Endothelial cell of umbilical vein (primary cell): ENCODE measurements around the gene PRDM11. TPM values are rescaled to one million over a fixed set of nuclear protein-coding genes. Genes with fewer than 3 reads are reported as not detected.

ENCODE experiments used
- BruUV-seq: library from RNA; stranded (reverse); fragments of 400-500 nt; replicated peaks from 2 replicates; lab custom pipeline; 2021; lab: Mats Ljungman, UMichigan
- CTCF ChIA-PET: fragments of 300-600, 350-600 bp; sonication (Branson Sonifier 250); formaldehyde crosslinking; loops from one replicate; lab custom pipeline; 2021; ENCODE audit warnings: antibody characterized with exemption, inconsistent platforms; lab: Charles Lee
- POLR2A ChIA-PET: fragments of 300-600, 350-600 bp; sonication (Branson Sonifier 250); formaldehyde crosslinking; loops from one replicate; lab custom pipeline; 2021; ENCODE audit warnings: antibody characterized with exemption, inconsistent platforms; lab: Charles Lee
- DNase-seq: peaks from one replicate; pipeline ENCODE4 v3.0.0-alpha.2; 2011; ENCODE audit warnings: low read depth, low spot score
- FAIRE-seq: peaks from 2 replicates; lab custom pipeline; 2011; peaks lifted over from hg19 to GRCh38; lab: Jason Lieb, UNC
- H2AFZ ChIP-seq: 2 replicates; pipeline ENCODE4 v1.6.0; 2012; ENCODE audit warnings: low read depth, low read length, control low read depth, inconsistent platforms
- H3K27ac ChIP-seq: 2 replicates; pipeline ENCODE4 v1.5.1; 2011; ENCODE audit warnings: low read depth, mild to moderate bottlenecking, control low read depth, low read length, moderate library complexity; ENCODE audit not compliant: insufficient read depth
- H3K27me3 ChIP-seq, 2 experiments: 2 replicates each; pipeline versions ENCODE4 v1.6.0 to v1.6.1; 2011; ENCODE audit warnings: low read length in 2 of 2, mixed read lengths in 1 of 2; ENCODE audit not compliant: control insufficient read depth in 2 of 2, insufficient read depth in 2 of 2
- H3K36me3 ChIP-seq, 2 experiments: 2 replicates in 1 of 2; 3 replicates in 1 of 2; pipeline ENCODE4 v1.5.1; 2011; ENCODE audit warnings: low read length in 2 of 2, mild to moderate bottlenecking in 1 of 2, moderate library complexity in 1 of 2; ENCODE audit not compliant: control insufficient read depth in 2 of 2, insufficient read depth in 2 of 2; ENCODE audit errors: extremely low read depth in 1 of 2
- H3K4me1 ChIP-seq: 3 replicates; pipeline ENCODE4 v1.5.1; 2011; ENCODE audit warnings: mild to moderate bottlenecking, low read length; ENCODE audit not compliant: control insufficient read depth, insufficient read depth; ENCODE audit errors: extremely low read depth
- H3K4me2 ChIP-seq: 2 replicates; pipeline ENCODE4 v1.6.1; 2011; ENCODE audit warnings: low read length, control low read depth, mixed read lengths; ENCODE audit not compliant: insufficient read depth
- H3K4me3 ChIP-seq, 3 experiments: fragments of 200-600 bp in 1 of 3; sonication (generic), shearing (Covaris generic) in 1 of 3; replicated peaks in 1 of 3; 2 replicates each; pipeline ENCODE4 v1.5.1; 2011 to 2016; ENCODE audit warnings: control low read depth in 3 of 3, low read length in 3 of 3, mild to moderate bottlenecking in 2 of 3, inconsistent platforms in 1 of 3, low read depth in 1 of 3, moderate library complexity in 1 of 3; ENCODE audit not compliant: insufficient read depth in 1 of 3
- H3K79me2 ChIP-seq: 2 replicates; pipeline ENCODE4 v1.6.0; 2012; ENCODE audit warnings: low read length, inconsistent platforms; ENCODE audit not compliant: control insufficient read depth, insufficient read depth
- H3K9ac ChIP-seq: replicated peaks from 2 replicates; pipeline ENCODE3; 2011; ENCODE audit warnings: low read length, control low read depth; ENCODE audit not compliant: insufficient read depth; ENCODE audit errors: extremely low read depth
- H3K9me1 ChIP-seq: replicated peaks from 3 replicates; pipeline ENCODE4 v1.6.0; 2011; ENCODE audit warnings: mild to moderate bottlenecking, low read length; ENCODE audit not compliant: control insufficient read depth, insufficient read depth; ENCODE audit errors: extremely low read depth
- H3K9me3 ChIP-seq: replicated peaks from 2 replicates; pipeline ENCODE4 v1.5.1; 2012; ENCODE audit warnings: low read length, inconsistent platforms; ENCODE audit not compliant: control insufficient read depth, insufficient read depth
- H4K20me1 ChIP-seq: replicated peaks from 2 replicates; pipeline ENCODE3; 2011; ENCODE audit warnings: mild to moderate bottlenecking, low read length; ENCODE audit not compliant: control insufficient read depth, insufficient read depth; ENCODE audit errors: extremely low read depth
- EZH2 ChIP-seq: IDR thresholded peaks from 2 replicates; pipeline ENCODE4 v1.6.1; 2012; ENCODE audit warnings: borderline replicate concordance, low read depth, mild to moderate bottlenecking, moderate library complexity, low read length, inconsistent platforms; ENCODE audit not compliant: severe bottlenecking
- FOS ChIP-seq: IDR thresholded peaks from 2 replicates; pipeline ENCODE4 v1.6.1; 2011; ENCODE audit warnings: mild to moderate bottlenecking, low read length, moderate library complexity, borderline replicate concordance; ENCODE audit not compliant: insufficient read depth
- GATA2 ChIP-seq: IDR thresholded peaks from 2 replicates; pipeline ENCODE4 v1.7.0; 2011; ENCODE audit warnings: low read depth, mild to moderate bottlenecking, moderate library complexity, mixed read lengths, low read length; ENCODE audit not compliant: insufficient read length, insufficient read depth
- JUN ChIP-seq: IDR thresholded peaks from 2 replicates; pipeline ENCODE4 v1.6.1; 2011; ENCODE audit warnings: borderline replicate concordance, low read depth; ENCODE audit not compliant: insufficient read length, insufficient read depth
- MYC ChIP-seq: IDR thresholded peaks from one replicate; pipeline ENCODE4 v1.6.1; 2011; ENCODE audit warnings: mild to moderate bottlenecking, low read depth, low read length
- POLR2A ChIP-seq: IDR thresholded peaks from 2 replicates; pipeline ENCODE4 v1.6.1; 2012; ENCODE audit warnings: low read depth, mild to moderate bottlenecking, control low read depth, low read length
- POLR2AphosphoS5 ChIP-seq: IDR thresholded peaks from 2 replicates; pipeline ENCODE4 v1.6.1; 2012; ENCODE audit warnings: low read depth, mild to moderate bottlenecking, control low read depth, low read length, moderate library complexity; ENCODE audit not compliant: insufficient read depth
- dilution Hi-C: fragments of 300-500 bp; cut with MboI; formaldehyde crosslinking; loops from one replicate; pipeline ENCODE4 v1.15.0; 2019; ENCODE audit warnings: low sequenced_read_pairs; ENCODE audit not compliant: extremely low pct_ligation_motif_present
- intact Hi-C: fragments of 100-400 bp; cut with micrococcal nuclease; formaldehyde crosslinking; loops from one replicate; pipeline ENCODE4 v1.10.0; 2022
- polyA plus RNA-seq, 4 experiments: library from polyadenylated mRNA; depleted of rRNA in 3 of 4; stranded (reverse) in 3 of 4; unstranded in 1 of 4; fragments of >200 nt; gene quantifications; 2 replicates each; pipeline versions ENCODE4 v1.2.1 to v1.2.3, GENCODE V29; 2011 to 2012; ENCODE audit warnings: missing spikeins in 1 of 4
- total RNA-seq: library from RNA; stranded (reverse); gene quantifications from 2 replicates; pipeline ENCODE4 v1.2.3, GENCODE V29; 2021
- TF ChIP-seq, protein P1 (sequence below), 2 donors: IDR thresholded peaks; 1 replicate in 1 of 2; 2 replicates in 1 of 2; pipeline ENCODE4 v1.5.1; 2011; ENCODE audit warnings: low read length in 2 of 2, mild to moderate bottlenecking in 2 of 2, moderate library complexity in 2 of 2, control low read depth in 1 of 2, inconsistent platforms in 1 of 2, low read depth in 1 of 2; ENCODE audit not compliant: insufficient read depth in 1 of 2; ENCODE audit errors: extremely low read depth in 1 of 2
- TF ChIP-seq, protein P2 (sequence below): IDR thresholded peaks from 2 replicates; pipeline ENCODE4 v1.6.1; 2011; ENCODE audit not compliant: insufficient read depth, insufficient read length

The PRDM11 gene
- total and polyA plus RNA-seq, 2 donors (not counting 3 experiments of a cell fraction or from before 2014, with no cell fraction given): 6.9 to 14.1 TPM

- Histone ChIP-seq H3K79me2 (no peaks in the 10 kb centered on the region), H3K27me3 (peaks cover 16 to 41% of the 10 kb centered on the region in 2 experiments), H3K9me3 (no peaks in the 10 kb centered on the region), H3K9ac (no peak overlapping the region), H3K4me2 (no peak overlapping the region), H4K20me1 (no peaks in the 10 kb centered on the region), H2AFZ (no peak overlapping the region), H3K36me3 (no peaks in the 10 kb centered on the region), H3K4me1 (peaks cover 17% of the 10 kb centered on the region), H3K9me1 (no peaks in the 10 kb centered on the region), H3K4me3 (no peak overlapping the region), H3K27ac (no peak overlapping the region)
- intact Hi-C loops: loop anchor here (5.0 kb wide), 1 partner anchor 382 kb away; no protein-coding TSS in a partner anchor
- ChIA-PET CTCF (no interaction called here), POLR2A (no interaction called here)
- FAIRE-seq (no peak), DNase-seq (no peak)
- no TSS peak for BruUV-seq
- dilution Hi-C loops: no loop called here
- no peak for TF ChIP-seq MYC
Measured at GRCh38 chr11:45144126-45145082, 2.0 kb upstream of the PRDM11 start.

DNA sequence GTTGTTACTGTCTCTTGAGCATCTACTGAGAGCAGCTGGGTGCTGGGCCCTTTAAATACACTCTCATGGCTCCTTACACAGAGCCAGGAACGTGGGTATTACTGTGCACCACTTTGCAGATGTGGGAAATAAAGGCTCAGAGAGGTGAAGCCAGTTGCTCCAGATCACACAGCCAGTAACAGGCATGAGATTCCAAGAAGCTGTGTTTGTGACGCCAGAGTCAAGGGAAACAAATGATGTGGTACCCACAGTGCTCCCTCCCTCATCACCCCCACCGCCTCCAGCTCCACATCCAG, 1.4 kb upstream of the PRDM11 start:
- Histone ChIP-seq H3K9ac (no peak overlapping the region), H4K20me1 (no peaks in the 10 kb centered on the region), H3K9me3 (no peaks in the 10 kb centered on the region), H3K4me1 (peaks cover 17% of the 10 kb centered on the region), H3K79me2 (no peaks in the 10 kb centered on the region), H3K9me1 (no peaks in the 10 kb centered on the region), H2AFZ (no peak overlapping the region), H3K4me2 (no peak overlapping the region), H3K27me3 (peaks cover 16 to 41% of the 10 kb centered on the region in 2 experiments), H3K27ac (no peak overlapping the region), H3K4me3 (no peak overlapping the region), H3K36me3 (no peaks in the 10 kb centered on the region)
- intact Hi-C loops (loop anchor here (5.0 kb wide), 1 partner anchor 383 kb away; no protein-coding TSS in a partner anchor), dilution Hi-C loops (no loop called here)
- DNase-seq: no peak
- ChIA-PET POLR2A (no interaction called here), CTCF (no interaction called here)
- FAIRE-seq: no peak
- TF ChIP-seq, protein P1, sequence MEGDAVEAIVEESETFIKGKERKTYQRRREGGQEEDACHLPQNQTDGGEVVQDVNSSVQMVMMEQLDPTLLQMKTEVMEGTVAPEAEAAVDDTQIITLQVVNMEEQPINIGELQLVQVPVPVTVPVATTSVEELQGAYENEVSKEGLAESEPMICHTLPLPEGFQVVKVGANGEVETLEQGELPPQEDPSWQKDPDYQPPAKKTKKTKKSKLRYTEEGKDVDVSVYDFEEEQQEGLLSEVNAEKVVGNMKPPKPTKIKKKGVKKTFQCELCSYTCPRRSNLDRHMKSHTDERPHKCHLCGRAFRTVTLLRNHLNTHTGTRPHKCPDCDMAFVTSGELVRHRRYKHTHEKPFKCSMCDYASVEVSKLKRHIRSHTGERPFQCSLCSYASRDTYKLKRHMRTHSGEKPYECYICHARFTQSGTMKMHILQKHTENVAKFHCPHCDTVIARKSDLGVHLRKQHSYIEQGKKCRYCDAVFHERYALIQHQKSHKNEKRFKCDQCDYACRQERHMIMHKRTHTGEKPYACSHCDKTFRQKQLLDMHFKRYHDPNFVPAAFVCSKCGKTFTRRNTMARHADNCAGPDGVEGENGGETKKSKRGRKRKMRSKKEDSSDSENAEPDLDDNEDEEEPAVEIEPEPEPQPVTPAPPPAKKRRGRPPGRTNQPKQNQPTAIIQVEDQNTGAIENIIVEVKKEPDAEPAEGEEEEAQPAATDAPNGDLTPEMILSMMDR (IDR thresholded peaks at IDR 0.05; ENCODE audit: extremely low read depth in 1 of 2, insufficient read depth in 1 of 2, low read depth in 1 of 2, low read length in 2 of 2): no peak
- TF ChIP-seq MYC (no peak), POLR2AphosphoS5 (no peak), POLR2A (no peak), JUN (no peak), GATA2 (no peak), FOS (no peak), EZH2 (no peak)
- TF ChIP-seq, protein P2, sequence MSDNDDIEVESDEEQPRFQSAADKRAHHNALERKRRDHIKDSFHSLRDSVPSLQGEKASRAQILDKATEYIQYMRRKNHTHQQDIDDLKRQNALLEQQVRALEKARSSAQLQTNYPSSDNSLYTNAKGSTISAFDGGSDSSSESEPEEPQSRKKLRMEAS: no peak
- no TSS peak for BruUV-seq
